Bronchial smooth muscle cell (primary cell): ENCODE data around the gene HORMAD1. TPM values are rescaled to one million over a fixed set of nuclear protein-coding genes. Genes with fewer than 3 reads are reported as not detected.

Experiments
- total RNA-seq: library from RNA; depleted of rRNA; stranded (reverse); fragments of >200 nt; gene quantifications from 2 replicates; pipeline ENCODE4 v1.2.1, GENCODE V29; 2014

Gene HORMAD1
- 0.16 TPM in 1 of 2 replicates, not detected in the other for total RNA-seq

DNA sequence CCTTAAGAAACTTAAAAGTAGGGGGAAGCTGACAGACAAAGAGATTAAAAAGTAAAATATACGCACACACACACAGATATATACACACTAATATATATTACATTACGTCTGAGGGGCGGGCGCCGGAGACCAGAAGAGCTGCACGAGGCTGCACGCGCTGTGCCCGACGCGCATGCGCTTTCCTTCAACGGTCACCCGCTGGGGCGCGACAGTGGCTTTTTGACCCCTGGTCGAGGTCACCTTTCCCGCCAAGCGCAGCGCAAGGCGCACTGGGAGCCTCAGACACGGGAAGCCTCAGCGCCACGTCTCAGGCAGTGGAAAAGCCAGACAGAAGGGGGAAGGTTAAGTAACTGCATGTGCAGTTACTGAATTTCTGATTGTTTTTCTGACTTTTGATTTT is at the start of gene HORMAD1:
Gene HORMAD1, minus strand, starts transcription at position 193 of the 400 bp plus-strand sequence. CDS start 1,390 bp downstream, outside the sequence.

GRCh38 chr1:150765296-150765976 is 44.7 kb upstream of the HORMAD1 start, which contains the start of gene CTSS:
CTSS (minus strand) TSS chr1:150765778; CDS start chr1:150764763, 1,015 bp downstream.

GRCh38 chr1:150696995-150697927 is 23.4 kb downstream of the HORMAD1 start, which contains the start of gene GOLPH3L:
GOLPH3L (minus strand) TSS chr1:150697154; CDS start chr1:150694838, 2,316 bp downstream.

Other genes with a start within 250 kb of the HORMAD1 start
- gene TARS2, start 233.5 kb downstream of the HORMAD1 start, total RNA-seq: 11.1 and 12.8 TPM in 2 replicates
- 16.4 and 22.5 TPM in 2 replicates for gene ECM1, start 212.8 kb downstream of the HORMAD1 start, total RNA-seq
- 1.0 and 1.6 TPM in 2 replicates for gene FALEC, start 205.1 kb downstream of the HORMAD1 start, total RNA-seq
- 14.0 and 16.7 TPM in 2 replicates for gene ADAMTSL4, start 171.5 kb downstream of the HORMAD1 start, total RNA-seq
- 137 and 189 TPM in 2 replicates for gene MCL1, start 141.3 kb downstream of the HORMAD1 start, total RNA-seq
- gene ENSA, start 91.3 kb downstream of the HORMAD1 start, total RNA-seq: 34.5 and 58.9 TPM in 2 replicates
- 6.5 and 11.7 TPM in 2 replicates for gene GOLPH3L, start 23.7 kb downstream of the HORMAD1 start, total RNA-seq
- gene CTSS, start 44.9 kb upstream of the HORMAD1 start, total RNA-seq: 4.0 and 9.0 TPM in 2 replicates
- gene CTSK, start 87.4 kb upstream of the HORMAD1 start, total RNA-seq: 176 and 280 TPM in 2 replicates
- 32.4 and 33.3 TPM in 2 replicates for gene ARNT, start 155.7 kb upstream of the HORMAD1 start, total RNA-seq
- gene CTXND2, start 166.2 kb upstream of the HORMAD1 start, total RNA-seq: 0.16 TPM in 1 of 2 replicates, not detected in the other
- gene SETDB1, start 205.5 kb upstream of the HORMAD1 start, total RNA-seq: 25.7 and 33.0 TPM in 2 replicates